SK-N-DZ (cell line): ENCODE results near the gene MPLKIP.
A peak's percentile ranks its signal among the peaks of the same experiment; 100 is the strongest.
"Not testable (repeated sequence)": the region's sequence is repeated elsewhere in the genome, so short reads cannot be mapped to it uniquely, and the experiment has no call there.

Source experiments
- DNase-seq: peaks from one replicate; pipeline ENCODE4 v3.0.0-alpha.2; 2015; ENCODE audit warnings: low spot score

MPLKIP gene

DNA sequence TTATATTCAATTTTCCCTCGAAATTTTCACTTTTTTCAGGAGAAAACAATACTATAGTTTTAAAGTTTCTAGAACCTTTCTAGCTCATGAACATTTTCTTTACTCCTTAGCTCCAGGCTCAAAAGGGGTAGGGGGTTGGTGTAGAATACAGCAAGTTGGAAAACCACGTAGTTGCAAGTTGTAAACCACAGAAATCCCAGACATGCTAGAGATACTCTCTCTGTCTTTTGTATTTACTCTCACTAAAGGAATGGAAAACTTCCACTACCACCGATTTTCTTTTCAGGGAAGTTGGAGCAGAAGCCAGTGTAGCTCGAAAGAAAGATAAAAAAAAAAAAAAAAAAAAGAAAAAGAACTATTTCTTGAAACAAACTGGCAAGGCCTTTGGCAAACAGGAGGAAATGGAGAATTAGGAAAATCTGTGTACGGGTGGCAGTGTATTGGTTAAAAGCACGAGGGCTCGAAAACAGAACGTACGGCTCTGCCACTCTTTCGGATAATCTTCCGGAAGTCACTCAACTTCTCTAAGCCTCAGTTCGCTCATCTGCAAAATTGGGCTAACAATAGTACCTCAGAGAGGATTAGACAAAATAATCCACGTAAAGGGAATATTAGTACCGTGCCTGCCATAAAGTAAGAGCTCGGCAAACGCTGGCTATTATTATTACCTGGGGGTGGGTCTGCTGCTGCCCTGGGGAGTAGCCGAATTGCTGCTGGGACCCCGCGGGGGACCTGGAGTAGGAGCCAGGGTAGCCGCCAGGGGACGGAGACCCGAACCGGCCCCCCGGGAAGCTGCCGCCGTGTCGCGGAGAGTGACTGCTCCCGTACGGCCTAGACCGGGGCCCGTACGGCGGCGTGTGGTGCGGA lies 628 bp downstream of the MPLKIP start:
- DNase-seq, result no peak

DNA sequence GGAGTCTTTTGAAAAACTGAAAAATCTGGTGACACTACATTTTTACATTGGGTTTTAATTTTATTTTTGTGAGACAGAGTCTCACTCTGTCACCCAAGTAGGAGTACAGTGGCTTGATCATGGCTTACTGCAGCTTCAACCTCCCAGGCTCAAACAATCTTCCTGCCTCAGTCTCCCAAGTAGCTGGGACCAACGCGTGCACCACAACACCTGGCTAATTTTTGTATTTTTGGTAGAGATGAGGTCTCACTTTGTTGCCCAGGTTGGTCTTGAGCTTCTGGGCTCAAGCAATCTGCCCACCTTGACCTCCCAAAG lies 11.5 kb downstream of the MPLKIP start:
- no peak for DNase-seq

DNA sequence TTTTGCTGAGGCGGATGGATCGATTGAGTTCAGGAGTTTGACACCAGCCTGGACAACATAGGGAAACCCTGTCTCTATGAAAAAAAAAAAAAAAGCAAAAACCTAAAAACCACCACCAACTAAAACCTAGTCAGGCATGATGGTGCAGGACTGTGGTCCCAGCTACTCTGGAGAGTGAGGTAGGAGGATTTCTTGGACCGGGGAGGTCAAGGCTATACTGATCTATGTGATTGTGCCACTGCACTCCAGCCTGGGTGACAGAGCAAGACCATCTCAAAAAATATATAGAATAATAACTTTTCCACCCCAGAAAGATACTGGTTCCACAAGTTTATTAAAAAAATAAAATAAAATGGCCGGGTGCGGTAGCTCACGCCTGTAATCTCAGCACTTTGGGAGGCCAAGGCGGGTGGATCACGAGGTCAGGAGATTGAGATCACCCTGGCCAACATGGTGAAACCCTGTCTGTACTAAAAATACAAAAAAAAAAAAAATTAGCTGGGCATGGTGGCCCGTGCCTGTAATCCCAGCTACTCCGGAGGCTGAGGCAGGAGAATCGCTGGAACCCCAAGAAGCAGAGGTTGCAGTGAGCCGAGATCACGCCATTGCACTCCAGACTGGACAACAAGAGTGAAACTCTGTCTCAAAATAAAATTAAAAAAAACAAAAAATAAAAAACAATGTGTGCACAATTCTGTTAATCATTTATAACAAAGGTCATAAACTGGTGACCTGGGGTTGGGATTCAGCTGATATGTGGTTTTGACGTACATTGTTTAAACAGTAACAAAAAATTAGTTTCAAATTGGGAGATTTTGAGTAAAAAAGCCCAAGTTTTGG lies 12.1 kb downstream of the MPLKIP start:
- DNase-seq, result not testable (repeated sequence)

DNA sequence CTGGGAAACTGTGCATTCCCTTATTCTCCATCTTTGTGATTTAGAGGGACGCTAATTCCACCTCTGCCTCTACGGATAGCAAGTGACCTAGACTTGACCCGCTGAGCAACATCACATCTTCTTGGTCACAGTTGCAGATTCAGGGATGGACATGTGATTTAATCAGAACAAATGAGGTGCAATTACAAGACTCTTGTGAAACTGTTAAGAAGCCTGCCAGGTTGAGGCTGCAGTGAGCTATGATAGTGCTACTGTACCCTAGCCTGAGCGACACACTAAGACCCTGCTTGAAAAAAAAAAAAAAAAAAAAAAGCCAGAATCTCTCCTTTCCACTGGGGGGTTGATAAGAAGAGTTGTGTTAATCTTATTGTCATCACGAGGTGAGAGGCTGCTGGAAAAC lies 14.4 kb downstream of the MPLKIP start:
- DNase-seq, result peak; percentile 37

DNA sequence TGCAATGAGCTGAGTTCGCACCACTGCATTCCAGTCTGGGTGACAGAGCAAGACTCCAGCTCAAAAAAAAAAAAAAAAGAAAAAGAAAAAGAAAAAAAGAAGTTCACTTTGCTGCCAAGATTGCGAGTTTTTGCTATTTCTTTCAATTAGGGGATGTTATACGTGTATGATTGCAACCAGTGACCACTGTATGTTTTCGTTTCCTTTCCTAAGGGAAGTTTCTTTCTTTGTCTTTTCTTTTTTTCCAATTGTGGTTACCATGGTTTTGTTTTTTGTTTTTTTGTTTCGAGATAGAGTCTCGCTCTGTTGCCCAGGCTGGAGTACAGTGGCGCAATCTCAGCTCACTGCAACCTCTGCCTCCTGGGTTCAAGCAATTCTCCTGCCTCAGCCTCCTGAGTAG lies 16.2 kb downstream of the MPLKIP start:
- DNase-seq, result not testable (repeated sequence)

DNA sequence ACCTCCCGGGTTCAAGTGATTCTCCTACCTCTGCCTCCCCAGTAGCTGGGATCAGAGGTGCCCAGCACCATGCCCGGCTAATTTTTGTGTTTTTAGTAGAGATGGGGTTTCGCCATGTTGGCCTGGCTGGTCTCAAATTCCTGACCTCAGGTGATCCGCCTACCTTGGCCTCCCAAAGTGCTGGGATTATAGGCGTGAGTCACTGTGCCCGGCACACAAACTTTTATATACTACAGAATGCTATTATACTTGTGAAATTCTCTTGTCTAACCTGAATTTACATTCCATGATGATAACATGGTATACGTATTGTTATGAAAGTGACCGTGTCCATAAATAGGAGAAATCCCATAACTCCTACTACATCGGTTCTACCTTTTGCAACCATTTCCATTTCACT lies 17.2 kb downstream of the MPLKIP start:
- not testable (repeated sequence) for DNase-seq

DNA sequence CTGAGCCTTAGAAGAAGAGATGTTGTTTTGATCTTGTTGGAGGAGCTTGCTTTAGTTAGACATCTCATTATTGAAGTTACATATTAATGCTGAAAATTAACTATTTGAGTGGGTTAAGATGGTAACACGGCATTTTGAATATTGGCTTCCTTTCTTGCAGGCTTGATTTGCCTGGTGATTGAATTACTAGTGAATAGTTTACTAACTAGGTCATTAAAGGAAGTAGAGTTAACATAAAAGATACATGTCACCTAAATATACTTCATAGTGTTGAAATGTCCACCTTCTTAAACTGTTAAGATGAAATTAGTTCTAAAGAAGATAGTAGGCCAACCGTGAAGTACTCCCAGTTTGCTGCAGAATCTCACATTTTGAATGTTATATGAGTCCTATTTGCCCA lies 18.5 kb downstream of the MPLKIP start:
- no peak for DNase-seq

DNA sequence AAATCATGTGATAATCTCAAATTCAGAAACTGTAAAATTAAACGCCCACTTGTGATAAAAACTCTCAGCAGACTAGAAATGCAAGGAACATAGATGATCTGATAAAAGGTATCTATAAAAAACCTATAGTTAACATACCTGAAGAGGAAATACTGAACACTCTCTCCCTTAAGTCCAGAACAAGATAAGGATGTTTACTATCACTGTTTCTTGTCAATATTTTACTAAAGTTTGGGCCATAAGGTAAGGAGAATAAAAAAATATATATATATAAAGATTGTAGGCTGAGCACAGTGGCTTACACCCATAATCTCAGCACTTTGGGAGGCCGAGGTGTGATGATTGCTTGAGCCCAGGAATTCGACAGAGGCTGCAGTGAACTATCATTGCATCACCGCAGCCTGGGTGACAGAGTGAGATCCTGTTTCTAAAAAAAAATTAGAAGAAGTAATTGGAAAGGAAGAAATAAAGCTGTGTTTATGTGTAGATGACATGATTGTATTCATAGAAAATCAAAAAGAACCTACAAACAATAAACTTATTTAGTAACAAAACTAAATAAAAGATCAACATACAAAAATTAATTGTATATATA lies 28.4 kb downstream of the MPLKIP start:
- no peak for DNase-seq

DNA sequence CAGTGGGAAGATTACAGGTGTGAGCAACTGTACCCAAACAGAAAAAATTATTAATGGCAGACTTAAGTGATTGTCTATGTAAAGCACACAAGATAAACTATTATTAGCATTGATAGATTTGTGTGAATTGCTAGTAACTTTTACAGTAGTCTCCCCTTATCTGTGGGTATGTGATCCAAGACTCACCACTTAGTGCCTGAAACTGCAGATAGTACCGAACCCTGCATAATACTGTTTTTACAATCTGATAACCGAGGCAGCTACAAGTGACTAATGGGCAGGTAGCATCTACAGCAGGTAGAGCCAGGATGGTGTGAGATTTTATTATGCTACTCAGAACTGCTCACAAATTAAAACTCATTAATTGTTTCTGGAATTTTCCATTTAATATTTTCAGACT lies 31.5 kb downstream of the MPLKIP start:
- no peak for DNase-seq

DNA sequence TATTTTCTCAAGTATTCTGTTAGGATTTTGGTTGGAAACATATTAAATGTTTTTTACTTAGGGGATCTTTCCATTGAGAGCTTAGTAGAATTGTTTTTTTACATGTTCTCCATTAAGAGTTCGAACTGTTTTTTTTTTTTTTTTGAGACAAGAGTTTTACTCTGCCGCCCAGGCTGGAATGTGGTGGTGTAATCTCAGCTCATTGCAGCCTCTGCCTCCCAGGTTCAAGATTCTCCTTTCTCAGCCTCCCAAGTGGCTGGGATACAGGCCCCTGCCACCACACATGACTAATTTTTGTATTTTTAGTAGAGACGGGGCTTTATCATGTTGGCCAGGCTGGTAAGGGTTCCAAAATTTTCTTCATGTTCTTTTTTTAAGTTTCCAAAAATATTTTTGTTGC lies 33.2 kb downstream of the MPLKIP start:
- DNase-seq, result no peak

DNA sequence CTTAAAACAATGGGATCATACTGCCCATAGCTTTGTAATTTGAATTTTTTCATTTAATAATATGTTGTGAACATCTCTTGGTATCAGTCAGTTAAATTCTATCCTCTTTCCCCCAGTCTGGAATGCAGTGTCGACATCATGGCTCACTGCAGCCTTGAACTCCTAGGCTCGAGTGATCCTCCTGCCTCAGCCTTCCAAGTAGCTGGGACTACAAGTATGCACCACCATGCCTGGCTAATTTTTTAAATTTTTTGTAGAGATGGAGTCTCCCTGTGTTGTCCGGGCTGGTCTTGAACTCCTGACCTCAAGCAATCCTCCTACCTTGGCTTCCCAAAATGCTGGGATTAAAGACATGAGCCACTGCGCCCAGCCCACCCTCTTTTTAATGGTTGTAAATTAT lies 34.6 kb downstream of the MPLKIP start:
- no peak for DNase-seq

DNA sequence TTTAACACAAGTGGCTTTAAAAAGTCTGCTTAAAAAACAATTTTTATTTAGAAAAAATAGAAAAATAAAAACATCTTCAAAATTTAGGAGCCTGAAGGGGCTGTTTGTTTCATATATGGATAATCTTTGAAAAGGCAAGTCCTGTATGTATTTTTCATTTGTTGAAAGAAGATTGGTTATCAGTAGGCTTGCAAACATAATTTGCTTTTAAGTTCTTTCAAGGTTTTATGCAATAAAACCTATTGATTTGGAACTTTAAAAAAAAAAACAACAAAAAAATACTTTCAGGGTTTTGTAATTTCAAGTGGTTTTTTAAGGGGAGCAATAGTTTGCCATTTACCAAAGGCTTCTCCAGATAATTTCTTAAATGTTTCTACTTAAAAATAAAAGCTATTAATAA lies 35.6 kb downstream of the MPLKIP start:
- no peak for DNase-seq

DNA sequence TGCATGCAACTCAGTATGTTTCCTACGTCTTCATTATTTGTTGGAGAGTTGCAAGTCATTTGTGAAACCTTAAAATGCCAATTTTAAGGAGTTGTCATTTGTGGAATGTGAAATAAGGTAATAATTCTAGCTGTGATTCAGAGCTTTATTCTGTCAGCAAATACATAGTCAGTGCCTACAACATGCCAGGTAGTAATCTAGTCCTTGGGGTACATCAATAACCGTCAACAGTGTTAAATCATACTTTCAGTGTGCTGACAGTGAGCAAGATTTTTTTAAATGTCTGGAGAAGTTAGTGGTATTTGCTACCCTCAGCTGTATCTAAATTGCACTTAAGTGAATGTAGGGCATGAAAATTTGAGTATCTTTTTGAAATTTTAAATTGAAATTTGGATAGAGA lies 36.7 kb downstream of the MPLKIP start:
- DNase-seq, result no peak

DNA sequence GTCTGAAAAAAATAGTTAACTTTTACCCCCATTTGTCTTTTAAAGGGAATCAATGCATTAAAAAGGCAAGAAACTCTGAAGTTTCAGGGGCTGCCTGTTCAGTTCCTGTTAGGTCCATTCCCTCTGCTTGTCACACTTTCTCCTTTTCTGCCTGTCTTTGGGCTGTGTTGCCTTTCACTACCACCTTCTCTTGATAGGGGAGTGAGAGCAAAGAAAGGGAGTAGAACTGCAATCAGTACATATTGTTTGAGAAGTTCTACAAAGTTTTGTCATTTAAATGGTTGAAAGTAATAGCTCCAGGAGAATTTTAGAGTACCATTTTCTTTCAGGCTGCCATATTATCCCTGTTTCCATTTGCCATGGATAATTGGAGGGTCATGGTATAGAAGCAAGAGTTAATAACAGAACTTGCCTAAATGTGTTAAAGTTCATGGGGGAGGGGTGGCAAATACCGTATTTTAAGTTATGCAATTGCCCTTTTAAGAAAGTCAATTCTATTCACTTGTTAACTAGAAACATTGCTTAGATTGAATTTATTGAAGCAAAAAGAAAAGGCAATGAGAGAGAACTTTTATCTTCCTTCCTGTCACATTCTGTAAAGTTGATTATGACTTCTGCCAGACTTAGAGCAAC lies 38.6 kb downstream of the MPLKIP start:
- DNase-seq, result no peak

DNA sequence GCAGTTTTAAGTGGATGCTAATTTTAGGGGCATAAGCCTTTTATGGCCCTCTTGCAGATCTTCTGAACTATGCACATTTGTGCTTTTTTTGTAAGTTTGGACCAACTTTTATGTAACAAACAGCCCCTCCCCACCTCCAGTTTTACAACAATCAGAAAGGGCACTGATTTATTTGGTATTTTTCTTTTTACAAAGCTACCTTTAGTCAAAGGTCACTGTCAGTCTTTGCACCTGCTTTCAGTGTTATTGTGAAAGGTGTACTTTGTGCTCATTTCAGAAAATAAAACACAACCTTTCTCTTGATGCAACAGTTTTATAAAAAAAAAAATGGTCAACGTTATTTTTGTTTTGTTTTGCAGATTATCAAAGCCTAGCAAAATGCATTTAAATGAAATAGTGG lies 39.2 kb downstream of the MPLKIP start:
- no peak for DNase-seq

DNA sequence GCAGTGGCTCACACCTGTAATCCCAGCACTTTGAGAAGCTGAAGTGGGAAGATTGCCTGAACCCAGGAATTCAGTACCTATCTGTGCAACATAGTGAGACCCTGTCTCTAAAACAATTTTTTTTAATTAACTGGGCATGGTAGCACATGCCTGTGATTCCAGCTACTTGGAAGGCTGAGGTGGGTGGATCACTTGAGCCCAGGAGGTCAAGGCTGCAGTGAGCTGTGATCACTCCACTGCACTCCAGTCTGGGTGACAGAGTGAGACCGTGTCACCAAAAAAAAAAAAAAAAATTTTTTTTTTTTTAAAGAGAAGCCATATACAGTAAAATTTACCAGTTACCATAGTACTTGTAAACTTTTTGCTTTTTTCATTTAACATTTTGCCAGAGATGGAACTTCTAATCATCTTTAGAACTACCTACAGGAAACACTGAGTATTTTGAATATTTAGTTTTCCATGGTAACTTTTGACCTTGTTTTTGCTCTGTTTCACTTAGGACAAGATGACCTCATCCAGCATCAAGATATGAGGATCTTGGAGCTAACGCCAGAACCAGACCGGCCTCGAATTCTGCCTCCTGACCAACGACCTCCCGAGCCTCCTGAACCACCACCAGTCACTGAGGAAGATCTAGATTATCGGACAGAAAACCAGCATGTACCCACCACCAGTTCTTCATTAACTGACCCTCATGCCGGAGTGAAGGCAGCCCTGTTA lies 40.6 kb downstream of the MPLKIP start:
- DNase-seq, result no peak

DNA sequence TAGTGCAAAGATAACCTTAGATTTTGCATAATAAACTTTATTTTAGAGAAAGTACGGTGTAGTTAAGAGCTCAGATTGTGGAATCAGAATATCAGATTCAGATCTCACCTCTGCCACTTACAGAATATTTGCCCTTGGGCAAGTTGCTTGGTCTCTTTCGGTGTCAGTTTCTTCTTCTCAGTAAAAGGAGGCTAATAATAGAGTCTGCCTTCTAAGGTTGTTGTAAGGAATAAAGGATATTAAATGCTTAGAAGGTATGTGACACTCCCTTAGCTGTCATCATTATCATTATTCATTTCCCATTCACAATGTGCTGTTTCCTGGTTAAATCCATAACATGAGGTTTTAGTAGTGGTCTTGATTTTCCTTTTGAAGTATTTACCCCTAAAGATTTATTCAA lies 42.2 kb downstream of the MPLKIP start:
- no peak for DNase-seq

DNA sequence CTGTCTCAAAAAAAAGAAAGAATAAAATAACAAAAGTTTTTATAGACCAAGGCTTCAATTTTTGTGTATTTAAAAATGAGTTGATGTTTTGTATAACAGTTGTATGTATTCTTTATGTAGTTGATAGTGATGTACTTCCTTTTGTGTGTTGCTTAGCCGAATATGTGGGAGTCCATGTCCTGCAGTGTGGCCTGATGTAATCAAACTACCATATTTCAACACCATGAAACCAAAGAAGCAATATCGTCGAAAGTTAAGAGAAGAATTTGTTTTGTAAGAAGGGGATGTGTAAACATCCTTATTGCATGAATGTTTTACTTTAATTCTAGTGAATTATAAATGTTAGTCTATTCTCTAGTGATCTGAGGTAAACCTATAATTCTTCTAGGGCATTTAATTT lies 56.6 kb downstream of the MPLKIP start:
- DNase-seq, result no peak
